K562 (cell line): ENCODE measurements around the gene RPH3AL.

ENCODE experiments used
- CBX2 ChIP-seq: fragments of 200-600 bp; sonication (generic); IDR thresholded peaks from one replicate; pipeline ENCODE4 v1.6.1; 2012; ENCODE audit warnings: mild to moderate bottlenecking, low read length, inconsistent platforms; ENCODE audit not compliant: insufficient read depth, poor library complexity, severe bottlenecking
- SMARCC2 ChIP-seq: fragments of 450-650 bp; IDR thresholded peaks from 2 replicates; pipeline ENCODE4 v1.6.1; 2017; ENCODE audit warnings: antibody characterized with exemption, moderate library complexity, mild to moderate bottlenecking, low read depth
- TEAD2 ChIP-seq: fragments of 450-650 bp; IDR thresholded peaks from 2 replicates; pipeline ENCODE4 v1.6.1; 2016; ENCODE audit warnings: missing genetic modification characterization, control low read depth, missing compliant biosample characterization
- ZNF146 ChIP-seq: IDR thresholded peaks from one replicate; pipeline ENCODE4 v1.6.1; 2018; ENCODE audit warnings: missing compliant biosample characterization; ENCODE audit not compliant: unreplicated experiment
- ZNF24 ChIP-seq: fragments of 450-650 bp; IDR thresholded peaks from 2 replicates; pipeline ENCODE4 v1.6.1; 2016
- ZNF324 ChIP-seq: fragments of 250-450 bp; sonication (Bioruptor Pico); IDR thresholded peaks from 2 replicates; pipeline ENCODE4 v1.4.0; 2020; ENCODE audit warnings: mild to moderate bottlenecking
- TF ChIP-seq, protein P1 (sequence below): sonication (generic); formaldehyde crosslinking; IDR thresholded peaks from 2 replicates; pipeline ENCODE4 v1.9.0; 2022; ENCODE audit warnings: mild to moderate bottlenecking, missing genetic modification reagents
- TF ChIP-seq, protein P2 (sequence below): fragments of 450-650 bp; IDR thresholded peaks from 2 replicates; pipeline ENCODE4 v1.6.1; 2016; ENCODE audit warnings: low read depth
- TF ChIP-seq, protein P3 (sequence below), 3 experiments: fragments of 200-800 bp in 1 of 3; sonication (Bioruptor generic) in 1 of 3; sonication (generic) in 1 of 3; formaldehyde crosslinking in 1 of 3; IDR thresholded peaks; 2 replicates each; pipeline versions ENCODE4 v1.6.1 to v1.8.0; 2016 to 2022; ENCODE audit warnings: mild to moderate bottlenecking in 2 of 3, missing compliant biosample characterization in 2 of 3, missing genetic modification characterization in 2 of 3, missing genetic modification reagents in 1 of 3

DNA sequence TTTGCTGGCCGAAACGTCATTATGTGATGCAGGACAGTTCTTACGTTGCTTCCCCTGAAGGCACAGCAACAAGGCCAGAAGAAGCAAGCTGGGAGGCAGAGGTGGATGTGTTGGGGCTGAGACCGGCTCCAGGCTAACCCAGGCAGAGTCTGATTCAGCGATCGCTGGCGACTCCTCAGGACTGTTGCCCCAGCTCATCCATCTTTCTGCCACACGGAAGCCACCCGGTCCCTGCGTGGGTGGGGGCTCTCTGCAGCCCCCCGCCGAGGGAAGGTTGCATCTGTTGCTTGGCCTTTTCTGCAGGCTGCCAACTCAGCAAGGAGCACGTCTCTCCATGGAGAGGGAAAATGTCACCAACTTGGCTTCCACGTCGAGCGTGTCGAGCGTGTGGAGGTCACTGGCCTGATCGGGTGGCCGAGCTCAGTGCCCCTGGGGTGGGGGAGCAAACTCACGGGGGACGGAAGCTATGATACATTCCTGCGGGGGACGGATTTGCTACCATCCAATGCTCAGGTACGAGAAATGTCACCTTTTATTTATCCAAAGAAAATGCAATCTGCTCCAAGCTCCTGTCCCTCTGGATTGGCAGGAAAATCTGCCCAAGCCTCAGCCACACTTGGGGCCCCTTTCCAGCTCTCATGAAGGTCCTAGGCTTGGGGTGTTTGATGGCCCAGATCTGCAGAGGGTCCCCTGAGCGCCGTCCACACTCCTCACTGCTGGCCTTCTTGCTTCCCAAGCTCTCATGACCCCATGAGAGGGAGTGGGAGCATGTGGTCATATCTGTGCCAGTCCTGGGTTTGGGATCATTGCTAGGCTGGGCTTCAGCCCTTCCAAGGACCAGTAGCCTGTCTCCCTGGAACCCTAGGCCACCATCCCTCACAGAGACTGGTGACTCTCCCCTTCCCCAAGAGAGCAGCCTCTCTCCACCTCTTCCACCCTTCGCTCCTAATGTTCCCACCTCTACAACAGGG, 69.4 kb downstream of the RPH3AL start:
- no peak for TF ChIP-seq CBX2
- TF ChIP-seq TEAD2 (tag), result no peak
- TF ChIP-seq, protein P1, sequence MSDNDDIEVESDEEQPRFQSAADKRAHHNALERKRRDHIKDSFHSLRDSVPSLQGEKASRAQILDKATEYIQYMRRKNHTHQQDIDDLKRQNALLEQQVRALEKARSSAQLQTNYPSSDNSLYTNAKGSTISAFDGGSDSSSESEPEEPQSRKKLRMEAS (CRISPR knock-in tag), result no peak
- TF ChIP-seq, protein P2, sequence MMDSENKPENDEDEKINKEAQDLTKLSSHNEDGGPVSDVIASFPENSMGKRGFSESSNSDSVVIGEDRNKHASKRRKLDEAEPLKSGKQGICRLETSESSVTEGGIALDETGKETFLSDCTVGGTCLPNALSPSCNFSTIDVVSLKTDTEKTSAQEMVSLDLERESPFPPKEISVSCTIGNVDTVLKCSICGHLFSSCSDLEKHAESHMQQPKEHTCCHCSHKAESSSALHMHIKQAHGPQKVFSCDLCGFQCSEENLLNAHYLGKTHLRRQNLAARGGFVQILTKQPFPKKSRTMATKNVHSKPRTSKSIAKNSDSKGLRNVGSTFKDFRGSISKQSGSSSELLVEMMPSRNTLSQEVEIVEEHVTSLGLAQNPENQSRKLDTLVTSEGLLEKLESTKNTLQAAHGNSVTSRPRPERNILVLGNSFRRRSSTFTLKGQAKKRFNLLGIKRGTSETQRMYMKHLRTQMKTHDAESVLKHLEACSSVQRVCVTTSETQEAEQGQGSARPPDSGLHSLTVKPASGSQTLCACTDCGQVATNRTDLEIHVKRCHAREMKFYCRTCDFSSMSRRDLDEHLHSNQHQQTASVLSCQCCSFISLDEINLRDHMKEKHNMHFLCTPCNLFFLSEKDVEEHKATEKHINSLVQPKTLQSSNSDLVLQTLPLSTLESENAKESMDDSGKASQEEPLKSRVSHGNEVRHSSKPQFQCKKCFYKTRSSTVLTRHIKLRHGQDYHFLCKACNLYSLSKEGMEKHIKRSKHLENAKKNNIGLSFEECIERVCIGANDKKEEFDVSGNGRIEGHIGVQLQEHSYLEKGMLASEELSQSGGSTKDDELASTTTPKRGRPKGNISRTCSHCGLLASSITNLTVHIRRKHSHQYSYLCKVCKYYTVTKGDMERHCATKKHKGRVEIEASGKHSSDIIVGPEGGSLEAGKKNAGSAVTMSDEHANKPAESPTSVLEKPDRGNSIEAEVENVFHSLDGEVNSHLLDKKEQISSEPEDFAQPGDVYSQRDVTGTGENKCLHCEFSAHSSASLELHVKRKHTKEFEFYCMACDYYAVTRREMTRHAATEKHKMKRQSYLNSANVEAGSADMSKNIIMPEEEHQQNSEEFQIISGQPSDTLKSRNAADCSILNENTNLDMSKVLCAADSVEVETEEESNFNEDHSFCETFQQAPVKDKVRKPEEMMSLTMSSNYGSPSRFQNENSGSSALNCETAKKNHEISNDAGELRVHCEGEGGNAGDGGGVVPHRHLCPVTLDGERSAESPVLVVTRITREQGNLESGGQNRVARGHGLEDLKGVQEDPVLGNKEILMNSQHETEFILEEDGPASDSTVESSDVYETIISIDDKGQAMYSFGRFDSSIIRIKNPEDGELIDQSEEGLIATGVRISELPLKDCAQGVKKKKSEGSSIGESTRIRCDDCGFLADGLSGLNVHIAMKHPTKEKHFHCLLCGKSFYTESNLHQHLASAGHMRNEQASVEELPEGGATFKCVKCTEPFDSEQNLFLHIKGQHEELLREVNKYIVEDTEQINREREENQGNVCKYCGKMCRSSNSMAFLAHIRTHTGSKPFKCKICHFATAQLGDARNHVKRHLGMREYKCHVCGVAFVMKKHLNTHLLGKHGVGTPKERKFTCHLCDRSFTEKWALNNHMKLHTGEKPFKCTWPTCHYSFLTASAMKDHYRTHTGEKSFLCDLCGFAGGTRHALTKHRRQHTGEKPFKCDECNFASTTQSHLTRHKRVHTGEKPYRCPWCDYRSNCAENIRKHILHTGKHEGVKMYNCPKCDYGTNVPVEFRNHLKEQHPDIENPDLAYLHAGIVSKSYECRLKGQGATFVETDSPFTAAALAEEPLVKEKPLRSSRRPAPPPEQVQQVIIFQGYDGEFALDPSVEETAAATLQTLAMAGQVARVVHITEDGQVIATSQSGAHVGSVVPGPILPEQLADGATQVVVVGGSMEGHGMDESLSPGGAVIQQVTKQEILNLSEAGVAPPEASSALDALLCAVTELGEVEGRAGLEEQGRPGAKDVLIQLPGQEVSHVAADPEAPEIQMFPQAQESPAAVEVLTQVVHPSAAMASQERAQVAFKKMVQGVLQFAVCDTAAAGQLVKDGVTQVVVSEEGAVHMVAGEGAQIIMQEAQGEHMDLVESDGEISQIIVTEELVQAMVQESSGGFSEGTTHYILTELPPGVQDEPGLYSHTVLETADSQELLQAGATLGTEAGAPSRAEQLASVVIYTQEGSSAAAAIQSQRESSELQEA, result no peak
- TF ChIP-seq ZNF146 (CRISPR knock-in tag), result no peak
- TF ChIP-seq ZNF324, result no peak
- TF ChIP-seq ZNF24, result no peak
- TF ChIP-seq, protein P3, sequence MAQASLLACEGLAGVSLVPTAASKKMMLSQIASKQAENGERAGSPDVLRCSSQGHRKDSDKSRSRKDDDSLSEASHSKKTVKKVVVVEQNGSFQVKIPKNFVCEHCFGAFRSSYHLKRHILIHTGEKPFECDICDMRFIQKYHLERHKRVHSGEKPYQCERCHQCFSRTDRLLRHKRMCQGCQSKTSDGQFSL (CRISPR knock-in tag; IDR thresholded peaks at IDR 0.05), result no peak
- TF ChIP-seq, protein P3 (tag; IDR thresholded peaks at IDR 0.05), result no peak
- TF ChIP-seq SMARCC2, result no peak
